G401.6 (cell line): ENCODE data around the gene ARL6IP4.
"Not testable (repeated sequence)": the region's sequence is repeated elsewhere in the genome, so short reads cannot be mapped to it uniquely, and the experiment has no call there.

Experiments
- FAIRE-seq: peaks from 2 replicates; lab custom pipeline; 2012; peaks lifted over from hg19 to GRCh38; lab: Jason Lieb, UNC

The ARL6IP4 gene

GRCh38 chr12:123013185-123014095 lies 33.0 kb downstream of the ARL6IP4 start:
- no peak for FAIRE-seq

- not testable (repeated sequence) for FAIRE-seq
Observed at GRCh38 chr12:123014473-123014872, 34.0 kb downstream of the ARL6IP4 start.

GRCh38 chr12:123017753-123018152 lies 37.3 kb downstream of the ARL6IP4 start:
- FAIRE-seq: no peak

GRCh38 chr12:123019841-123020138 lies 39.3 kb downstream of the ARL6IP4 start:
- no peak for FAIRE-seq

GRCh38 chr12:123021688-123022604 lies 41.5 kb downstream of the ARL6IP4 start:
- FAIRE-seq: no peak

- FAIRE-seq: no peak
Observed at GRCh38 chr12:123022846-123023245, 42.4 kb downstream of the ARL6IP4 start.

- no peak for FAIRE-seq
Observed at GRCh38 chr12:123024819-123025391, 44.4 kb downstream of the ARL6IP4 start.

- FAIRE-seq: no peak
Observed at GRCh38 chr12:123026094-123026853, 45.8 kb downstream of the ARL6IP4 start.

- FAIRE-seq: no peak
Observed at GRCh38 chr12:123027726-123028445, 47.4 kb downstream of the ARL6IP4 start.

GRCh38 chr12:123028475-123028874 lies 48.0 kb downstream of the ARL6IP4 start:
- no peak for FAIRE-seq

GRCh38 chr12:123029550-123029949 lies 49.1 kb downstream of the ARL6IP4 start:
- no peak for FAIRE-seq

- FAIRE-seq: no peak
Observed at GRCh38 chr12:123030686-123031085, 50.2 kb downstream of the ARL6IP4 start.

GRCh38 chr12:123031171-123031845 lies 50.8 kb downstream of the ARL6IP4 start:
- FAIRE-seq: no peak
